Measurements from ENCODE around the gene CASP6.
"Not testable (repeated sequence)": the region's sequence is repeated elsewhere in the genome, so short reads cannot be mapped to it uniquely, and the experiment has no call there.

CASP6 gene

DNA sequence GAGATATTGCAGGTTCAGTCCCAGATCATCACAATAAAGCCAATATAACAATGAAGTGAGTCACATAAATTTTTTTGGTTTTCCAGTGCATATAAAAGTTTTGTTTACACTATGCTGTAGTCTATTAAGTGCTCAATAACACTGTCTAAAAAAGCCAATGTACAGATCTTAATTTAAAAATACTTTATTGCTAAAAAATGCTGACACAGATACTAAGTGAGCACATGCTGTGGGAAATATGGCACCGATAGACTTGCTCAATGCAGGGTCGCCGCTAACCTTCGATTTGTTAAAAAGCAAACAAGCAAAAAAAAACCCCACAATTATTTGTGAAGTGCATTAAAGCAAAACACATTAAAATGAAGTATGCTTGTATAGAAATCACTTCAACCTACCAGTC is 16.4 kb upstream of the CASP6 start:
- no peak for DNase-seq (ENCODE audit: low read depth in 2 of 2)

- DNase-seq (ENCODE audit: low read depth in 2 of 2) = no peak
These were observed 15.5 kb upstream of the CASP6 start for GRCh38 chr4:109718759-109719158.

DNA sequence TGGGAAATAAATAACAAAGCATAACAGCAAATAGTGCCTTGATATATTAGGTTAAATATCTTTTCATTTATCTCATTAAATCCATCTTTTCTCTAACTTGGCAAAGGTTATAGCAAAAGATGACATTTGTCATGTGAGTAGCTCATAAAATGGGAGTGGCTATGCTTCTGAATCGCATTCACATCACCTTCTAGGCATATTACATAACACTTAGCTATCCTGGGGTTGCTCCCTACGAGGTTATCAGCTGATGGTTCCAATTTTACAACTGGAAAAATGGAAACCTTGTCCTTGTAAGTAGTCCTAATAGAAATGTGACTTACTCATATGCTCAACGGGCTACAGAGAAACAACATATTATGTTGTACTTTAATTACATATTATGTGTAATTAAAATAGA is 10.3 kb upstream of the CASP6 start:
- DNase-seq (ENCODE audit: low read depth in 2 of 2) = no peak

DNA sequence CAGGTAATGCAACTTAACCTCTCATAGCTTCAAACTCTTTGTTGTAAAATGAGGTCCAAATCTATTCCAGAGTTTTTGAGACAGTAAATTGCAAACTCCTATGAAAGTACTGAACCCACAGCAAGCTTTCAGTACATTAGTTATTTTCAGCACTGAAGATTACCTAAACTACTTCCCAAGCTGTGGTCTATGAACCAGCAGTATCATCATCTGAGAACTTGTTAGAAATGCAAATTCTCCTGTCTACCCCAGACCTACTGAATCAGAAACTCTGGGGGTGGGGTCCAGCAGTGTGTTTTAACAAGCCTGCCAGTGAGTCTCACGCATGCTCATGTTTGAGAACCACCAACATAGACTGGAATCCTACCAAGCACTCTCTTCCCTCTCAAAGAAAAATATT is 5.7 kb upstream of the CASP6 start:
- no peak for DNase-seq (ENCODE audit: low read depth in 2 of 2)

GRCh38 chr4:109708435-109708834 is 5.2 kb upstream of the CASP6 start:
- no peak for DNase-seq (ENCODE audit: low read depth in 2 of 2)

DNA sequence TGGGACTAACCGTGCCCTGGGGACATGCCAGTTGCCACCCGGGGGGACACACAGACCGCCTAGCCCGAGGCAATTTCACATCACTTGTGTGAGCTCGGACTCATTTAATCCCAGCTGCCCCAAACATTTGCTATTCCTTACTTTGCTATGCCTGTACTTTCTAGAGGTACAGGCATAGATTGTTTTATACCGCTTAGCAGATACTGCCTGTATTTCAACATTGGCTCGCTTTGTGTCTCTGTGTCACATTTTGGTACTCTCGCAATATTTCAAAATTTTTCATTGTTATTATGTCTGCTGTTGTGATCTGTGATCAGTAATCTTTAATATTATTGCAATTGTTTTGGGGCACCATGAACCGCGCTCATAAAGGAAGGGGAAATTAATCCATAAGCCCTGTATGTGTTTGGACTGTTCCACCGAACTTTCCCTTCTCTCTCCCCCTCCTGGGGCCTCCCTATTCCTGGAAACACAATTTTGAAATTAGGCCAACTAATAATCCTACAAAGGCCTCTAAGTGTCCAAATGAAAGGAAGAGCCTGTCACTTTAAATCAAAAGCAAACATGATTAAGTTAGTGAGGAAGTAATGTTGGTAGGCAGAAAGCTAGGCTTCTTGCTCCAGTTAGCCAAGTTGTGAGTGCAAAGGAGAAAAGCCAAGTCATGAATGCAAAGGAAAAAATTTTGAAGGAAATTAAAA is 568 bp upstream of the CASP6 start:
- DNase-seq (ENCODE audit: low read depth in 2 of 2) = no peak

DNA sequence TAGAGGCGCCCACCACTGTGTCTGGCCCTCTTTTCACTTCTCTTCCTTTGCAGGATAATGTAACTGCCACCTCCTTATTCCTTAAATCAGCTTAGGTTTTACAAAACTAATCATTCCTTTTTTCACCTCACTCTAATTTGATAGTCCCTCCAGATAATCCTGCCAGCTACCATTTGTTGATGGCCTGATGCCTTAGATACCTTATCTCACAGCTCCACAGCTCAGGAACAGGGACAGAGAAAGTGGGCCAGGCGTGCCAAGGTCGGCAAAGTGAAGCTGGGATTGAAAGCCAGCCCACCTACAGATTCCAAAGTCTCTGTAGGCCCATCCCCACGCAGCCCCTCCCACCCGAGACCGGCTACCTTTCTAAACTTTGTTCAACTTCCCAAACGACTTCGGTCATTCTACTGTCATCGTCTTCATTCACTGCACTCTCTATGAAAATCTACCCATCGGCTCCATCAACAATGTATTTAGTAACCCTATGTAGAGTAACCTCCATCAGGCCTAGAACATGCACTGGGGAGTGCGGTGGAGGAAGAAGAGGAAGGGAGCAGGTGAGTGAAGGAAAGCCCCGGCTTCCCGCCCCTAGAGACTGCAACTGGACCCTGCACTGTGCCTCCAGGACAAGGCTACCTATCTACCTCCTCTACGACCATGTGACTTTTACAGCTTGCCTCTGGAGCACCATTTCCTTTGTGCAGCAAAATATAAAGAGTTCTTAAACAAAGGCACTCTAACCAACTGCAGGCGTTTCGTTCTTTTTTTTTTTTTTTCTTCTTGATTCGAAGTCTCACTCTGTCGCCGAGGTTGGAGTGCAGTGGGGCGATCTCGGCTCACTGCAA is 1.5 kb downstream of the CASP6 start:
- DNase-seq (ENCODE audit: low read depth in 2 of 2) = no peak

- no peak for DNase-seq (ENCODE audit: low read depth in 2 of 2)
These were observed 3.6 kb downstream of the CASP6 start for GRCh38 chr4:109699553-109700225.

DNA sequence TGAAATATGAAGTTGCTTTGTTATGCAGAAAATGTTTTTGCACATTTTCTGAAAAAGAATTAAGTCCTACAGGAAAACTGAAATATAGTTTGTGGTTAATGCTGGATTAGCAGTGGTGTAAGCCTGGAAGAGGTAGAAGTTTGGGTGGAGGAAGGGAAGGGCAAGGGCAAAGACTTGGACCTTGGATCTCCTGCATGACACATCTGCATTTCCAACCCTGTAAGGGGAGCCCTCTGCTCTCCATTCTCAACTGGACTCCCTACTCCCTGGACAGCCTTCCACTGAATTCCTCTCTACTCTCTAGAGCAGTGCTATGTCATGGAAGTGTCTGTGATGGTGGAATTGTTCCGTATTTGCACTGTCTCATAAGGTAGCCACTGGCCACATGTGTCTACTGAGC is 4.6 kb downstream of the CASP6 start:
- no peak for DNase-seq (ENCODE audit: low read depth in 2 of 2)

DNA sequence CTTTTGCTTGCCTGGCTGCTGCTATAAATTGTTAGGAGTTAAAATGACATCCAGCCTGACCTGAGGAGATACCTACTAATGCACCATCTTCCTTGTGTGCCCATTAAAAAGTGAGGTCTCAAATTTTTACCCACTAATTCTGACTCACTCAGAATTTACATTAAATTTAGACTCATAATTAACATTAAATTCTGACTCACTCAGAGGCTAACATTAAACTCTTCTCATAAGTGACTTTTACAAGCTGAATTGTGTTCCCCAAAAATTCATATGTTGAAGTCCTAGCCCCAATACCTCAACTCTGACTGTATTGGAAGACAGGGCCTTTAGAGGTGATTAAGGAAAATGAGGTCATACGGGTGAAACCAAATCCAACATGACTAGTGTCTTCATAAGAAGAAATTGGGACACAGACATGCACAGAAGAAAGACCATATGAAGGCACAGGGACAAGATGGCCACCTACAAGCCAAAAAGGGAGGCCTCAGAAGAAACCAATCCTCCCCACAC is 11.8 kb downstream of the CASP6 start:
- DNase-seq (ENCODE audit: low read depth in 2 of 2) = no peak

DNA sequence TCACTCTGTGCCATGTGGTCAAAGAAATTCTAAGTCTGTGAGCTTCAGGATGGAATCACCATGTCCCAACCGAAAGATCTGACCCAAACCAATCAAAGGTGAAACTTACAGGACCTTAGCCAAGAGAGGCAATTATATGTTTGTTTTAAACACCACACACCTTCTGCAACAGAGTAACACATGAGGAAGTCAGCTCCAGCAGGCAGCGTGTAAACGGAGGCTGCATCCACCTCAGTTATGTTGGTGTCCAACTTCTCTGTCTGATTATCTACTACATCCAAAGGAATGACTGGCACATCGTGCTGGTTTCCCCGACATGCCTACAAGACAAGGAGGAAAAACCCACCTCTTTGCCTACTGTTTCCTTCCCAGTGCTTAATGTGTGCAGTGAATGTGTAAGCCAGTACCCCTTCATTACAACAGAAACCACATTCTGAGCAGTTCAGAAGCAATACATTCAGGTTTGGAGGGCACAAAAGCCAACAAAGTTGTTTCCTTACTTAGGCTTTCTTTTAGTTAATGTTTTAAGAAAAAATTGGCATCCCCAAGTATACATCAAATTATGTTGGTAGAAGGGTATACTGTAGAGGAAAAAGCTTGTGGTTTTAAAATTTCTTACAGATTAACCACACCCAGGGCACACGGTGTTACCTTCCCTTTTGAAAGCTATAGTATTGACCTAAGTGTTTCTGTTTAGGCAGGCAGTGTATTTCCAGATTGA is 12.4 kb downstream of the CASP6 start:
- no peak for DNase-seq (ENCODE audit: low read depth in 2 of 2)

- DNase-seq (ENCODE audit: low read depth in 2 of 2) = no peak
These were observed 18.5 kb downstream of the CASP6 start for GRCh38 chr4:109684727-109685126.

- no peak for DNase-seq (ENCODE audit: low read depth in 2 of 2)
These were observed 19.5 kb downstream of the CASP6 start for GRCh38 chr4:109683621-109684253.

- no peak for DNase-seq (ENCODE audit: low read depth in 2 of 2)
These were observed 20.4 kb downstream of the CASP6 start for GRCh38 chr4:109682875-109683274.

- not testable (repeated sequence) for DNase-seq (ENCODE audit: low read depth in 2 of 2)
These were observed 24.3 kb downstream of the CASP6 start for GRCh38 chr4:109678925-109679324.

DNA sequence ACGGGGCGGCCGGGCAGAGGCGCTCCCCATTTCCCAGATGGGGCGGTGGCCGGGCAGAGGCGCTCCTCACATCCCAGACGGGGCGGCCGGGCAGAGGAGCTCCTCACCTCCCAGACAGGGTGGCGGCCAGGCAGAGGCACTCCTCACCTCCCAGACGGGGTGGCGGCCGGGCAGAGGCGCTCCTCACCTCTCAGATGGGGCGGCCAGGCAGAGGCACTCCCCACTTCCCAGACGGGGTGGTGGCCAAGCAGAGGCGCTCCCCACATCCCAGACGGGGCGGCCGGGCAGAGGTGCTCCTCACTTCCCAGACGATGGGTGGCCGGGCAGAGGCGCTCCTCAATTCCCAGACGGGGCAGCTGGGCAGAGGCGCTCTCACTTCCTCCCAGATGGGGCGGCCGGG is 24.8 kb downstream of the CASP6 start:
- DNase-seq (ENCODE audit: low read depth in 2 of 2) = not testable (repeated sequence)

DNA sequence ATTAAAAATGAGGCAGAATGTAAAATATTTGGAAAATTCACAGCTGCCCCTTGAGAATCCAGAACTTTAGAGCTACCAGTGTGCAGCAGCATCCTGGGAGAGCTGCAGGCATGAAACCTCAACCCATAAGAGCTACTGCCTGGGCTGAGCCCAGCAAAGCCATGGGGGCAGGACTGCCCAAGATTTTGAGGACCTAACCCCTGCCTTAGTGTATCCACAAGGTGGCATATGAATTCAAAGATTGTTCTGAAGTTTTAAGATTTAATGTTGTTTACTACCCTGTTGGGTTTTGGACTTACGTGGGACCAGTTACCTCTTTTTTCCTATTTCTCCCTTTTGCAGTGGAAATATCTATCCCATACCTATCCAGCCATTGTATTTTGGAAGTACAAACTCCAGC is 26.4 kb downstream of the CASP6 start:
- DNase-seq (ENCODE audit: low read depth in 2 of 2) = no peak

GRCh38 chr4:109675843-109676242 is 27.4 kb downstream of the CASP6 start:
- DNase-seq (ENCODE audit: low read depth in 2 of 2) = no peak

DNA sequence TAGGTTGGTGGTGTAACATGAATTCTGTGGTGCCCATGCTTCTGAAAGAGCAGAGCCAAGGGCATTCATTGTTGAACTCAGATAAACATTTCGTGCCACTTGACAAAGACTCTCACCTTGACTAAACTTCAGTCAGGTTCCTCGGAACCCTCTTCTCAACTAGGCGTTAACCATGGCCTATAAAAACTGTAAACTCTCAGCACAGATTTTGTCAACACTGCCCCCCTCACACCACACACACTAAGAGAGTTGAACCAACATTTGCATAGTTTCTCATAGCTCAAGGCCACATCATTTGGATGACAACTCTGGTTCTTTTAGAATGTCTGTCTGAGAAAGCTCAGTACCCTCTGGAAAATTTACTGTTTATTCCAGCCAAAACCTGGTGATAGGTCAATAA is 28.1 kb downstream of the CASP6 start:
- DNase-seq (ENCODE audit: low read depth in 2 of 2) = no peak

- no peak for DNase-seq (ENCODE audit: low read depth in 2 of 2)
These were observed 29.9 kb downstream of the CASP6 start for GRCh38 chr4:109673303-109673702.

- no peak for DNase-seq (ENCODE audit: low read depth in 2 of 2)
These were observed 30.9 kb downstream of the CASP6 start for GRCh38 chr4:109672169-109672930.

Data from stimulated activated CD4-positive, alpha-beta T cell treated with anti-CD3 and anti-CD28 coated beads, Interleukin-1b, Interleukin-23, amount 100 ng/mL, for 1 hour (primary cell).